CD14-positive monocyte (primary cell): ENCODE results near the gene DCTN1. TPM values are rescaled to one million over a fixed set of nuclear protein-coding genes. Genes with fewer than 3 reads are reported as not detected.

Experiments
- DNase-seq, 3 donors: peaks; one replicate each; pipeline ENCODE4 v3.0.0-alpha.2; 2011 to 2022
- H2AFZ ChIP-seq: 2 replicates; pipeline ENCODE4 v1.6.0; 2012; ENCODE audit warnings: mild to moderate bottlenecking, low read depth, low read length, inconsistent platforms; ENCODE audit not compliant: insufficient read depth, poor library complexity, severe bottlenecking
- H3K27ac ChIP-seq, 2 donors: 1 replicate in 1 of 2; 2 replicates in 1 of 2; pipeline ENCODE4 v1.5.1; 2012 to 2013; ENCODE audit warnings: low read length in 2 of 2, control low read depth in 1 of 2, inconsistent platforms in 1 of 2, low read depth in 1 of 2, mild to moderate bottlenecking in 1 of 2
- H3K27me3 ChIP-seq, 2 donors: one replicate each; pipeline versions ENCODE4 v1.6.0 to v1.6.1; 2011 to 2013; ENCODE audit warnings: low read length in 2 of 2; ENCODE audit not compliant: control insufficient read depth in 2 of 2, insufficient read depth in 2 of 2
- H3K36me3 ChIP-seq, 2 donors: replicated peaks in 1 of 2; 1 replicate in 1 of 2; 2 replicates in 1 of 2; pipeline versions ENCODE4 v1.5.1 to v1.6.1; 2012 to 2013; ENCODE audit warnings: low read length in 2 of 2, control low read depth in 1 of 2, inconsistent platforms in 1 of 2, mild to moderate bottlenecking in 1 of 2; ENCODE audit not compliant: insufficient read depth in 2 of 2, control insufficient read depth in 1 of 2
- H3K4me1 ChIP-seq, 2 donors: 1 replicate in 1 of 2; 2 replicates in 1 of 2; pipeline versions ENCODE4 v1.5.1 to v1.6.1; 2012 to 2013; ENCODE audit warnings: low read length in 2 of 2, control low read depth in 1 of 2, inconsistent platforms in 1 of 2, mild to moderate bottlenecking in 1 of 2, moderate library complexity in 1 of 2; ENCODE audit not compliant: insufficient read depth in 2 of 2, control insufficient read depth in 1 of 2
- H3K4me2 ChIP-seq: replicated peaks from 2 replicates; pipeline ENCODE3; 2012; ENCODE audit warnings: low read length, moderate library complexity, mild to moderate bottlenecking; ENCODE audit not compliant: poor library complexity, severe bottlenecking; ENCODE audit errors: extremely low read depth
- H3K4me3 ChIP-seq, 3 experiments: fragments of 200-600 bp in 1 of 3; sonication (generic) in 1 of 3; replicated peaks in 1 of 3; 1 replicate in 2 of 3; 2 replicates in 1 of 3; pipeline ENCODE4 v1.5.1; 2011 to 2013; ENCODE audit warnings: low read length in 3 of 3, mild to moderate bottlenecking in 3 of 3, control low read depth in 2 of 3, low read depth in 2 of 3, inconsistent platforms in 1 of 3, moderate library complexity in 1 of 3
- H3K79me2 ChIP-seq: 2 replicates; pipeline ENCODE4 v1.6.0; 2012; ENCODE audit warnings: mild to moderate bottlenecking, control low read depth, inconsistent platforms, low read length, moderate library complexity; ENCODE audit not compliant: insufficient read depth
- H3K9ac ChIP-seq: 2 replicates; pipeline ENCODE4 v1.6.0; 2017; ENCODE audit warnings: low read length, mild to moderate bottlenecking; ENCODE audit not compliant: insufficient read depth, poor library complexity, severe bottlenecking
- H3K9me3 ChIP-seq, 2 donors: replicated peaks in 1 of 2; 1 replicate in 1 of 2; 2 replicates in 1 of 2; pipeline versions ENCODE4 v1.5.1 to v1.6.1; 2012 to 2013; ENCODE audit warnings: low read length in 2 of 2, control low read depth in 1 of 2; ENCODE audit not compliant: control insufficient read depth in 1 of 2, insufficient read depth in 1 of 2
- H4K20me1 ChIP-seq: 2 replicates; pipeline ENCODE4 v1.6.0; 2012; ENCODE audit warnings: mild to moderate bottlenecking, low read length, control low read depth, moderate library complexity; ENCODE audit not compliant: insufficient read depth
- H3K27ac Mint-ChIP-seq, 7 donors: one replicate each; pipeline ENCODE4 v1.8.0; 2020; ENCODE audit warnings: mild to moderate bottlenecking in 7 of 7, mixed read lengths in 7 of 7, moderate library complexity in 6 of 7, inconsistent platforms in 2 of 7
- H3K27me3 Mint-ChIP-seq, 3 donors: one replicate each; pipeline ENCODE4 v1.8.0; 2021 to 2022; ENCODE audit warnings: low read depth in 3 of 3, mild to moderate bottlenecking in 3 of 3, mixed read lengths in 3 of 3, moderate library complexity in 3 of 3, inconsistent platforms in 1 of 3
- H3K36me3 Mint-ChIP-seq, 2 donors: one replicate each; pipeline ENCODE4 v1.8.0; 2020; ENCODE audit warnings: mixed read lengths in 2 of 2, inconsistent platforms in 1 of 2, mild to moderate bottlenecking in 1 of 2
- H3K4me1 Mint-ChIP-seq: one replicate; pipeline ENCODE4 v1.8.0; 2020; ENCODE audit warnings: mild to moderate bottlenecking, mixed read lengths
- H3K4me3 Mint-ChIP-seq, 2 donors: one replicate each; pipeline ENCODE4 v1.8.0; 2020; ENCODE audit warnings: mild to moderate bottlenecking in 2 of 2, mixed read lengths in 2 of 2, moderate library complexity in 1 of 2
- H3K9me3 Mint-ChIP-seq, 7 donors: one replicate each; pipeline ENCODE4 v1.8.0; 2020 to 2022; ENCODE audit warnings: mixed read lengths in 7 of 7, mild to moderate bottlenecking in 6 of 7, moderate library complexity in 6 of 7, inconsistent platforms in 2 of 7
- WGBS: methylation state at CpG from one replicate; pipeline ENCODE4 v1.1.5; 2013; ENCODE audit warnings: missing lambda C conversion rate; ENCODE audit not compliant: insufficient coverage; 5-methylcytosine and 5-hydroxymethylcytosine counted together
- intact Hi-C, 2 donors: fragments of 100-400 bp; cut with micrococcal nuclease; formaldehyde crosslinking; loops; one replicate each; pipeline versions ENCODE4 v1.15.0 to v1.15.1; 2023
- polyA plus RNA-seq, 3 donors: library from polyadenylated mRNA; depleted of rRNA in 1 of 3; unstranded in 2 of 3; stranded (reverse) in 1 of 3; fragments of 300-500 nt in 2 of 3; fragments of >200 nt in 1 of 3; fragmentation: Illumina TruSeq in 2 of 3; gene quantifications; 1 replicate in 2 of 3; 2 replicates in 1 of 3; pipeline ENCODE4 v1.2.3, GENCODE V29; 2012 to 2021
- TF ChIP-seq, protein P1 (sequence below): fragments of 200-600 bp; IDR thresholded peaks from one replicate; pipeline ENCODE4 v1.8.0; 2022; ENCODE audit warnings: antibody characterized with exemption, mild to moderate bottlenecking

DCTN1 gene
- polyA plus RNA-seq, 3 donors = 27.7 to 45.5 (median 45.5) TPM

DNA sequence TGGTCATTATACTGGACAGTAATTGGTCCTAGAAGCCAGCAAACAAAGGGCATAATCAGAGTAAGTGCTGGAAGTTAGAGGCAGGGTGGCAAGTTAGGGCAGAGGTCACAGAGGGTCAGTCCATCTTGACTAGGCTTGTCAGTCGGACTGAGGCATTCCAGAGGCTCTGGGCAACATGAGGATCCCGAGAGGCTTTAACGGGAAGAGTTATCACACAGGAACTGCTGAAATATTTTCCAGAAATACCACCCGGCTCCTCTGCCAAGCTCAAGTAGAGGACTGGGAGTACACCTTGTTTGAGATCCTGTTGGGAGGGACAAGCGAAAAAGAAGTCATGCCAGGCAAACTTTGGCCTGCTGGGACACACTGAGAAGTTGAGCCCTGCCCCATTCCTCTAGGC, 27.6 kb upstream of the DCTN1 start:
- Histone ChIP-seq H3K4me1 (no peaks in the 10 kb centered on the region), H3K4me2 (no peak overlapping the region), H2AFZ (no peak overlapping the region), H3K27ac (no peak overlapping the region), H3K27me3 (no peaks in the 10 kb centered on the region), H3K36me3 (no peaks in the 10 kb centered on the region), H4K20me1 (no peaks in the 10 kb centered on the region), H3K9ac (no peak overlapping the region), H3K79me2 (no peaks in the 10 kb centered on the region), H3K9me3 (no peaks in the 10 kb centered on the region), H3K4me3 (no peak overlapping the region)
- 95% methylated on average over 4 of the region's 5 CpGs for WGBS
- TF ChIP-seq, protein P1, sequence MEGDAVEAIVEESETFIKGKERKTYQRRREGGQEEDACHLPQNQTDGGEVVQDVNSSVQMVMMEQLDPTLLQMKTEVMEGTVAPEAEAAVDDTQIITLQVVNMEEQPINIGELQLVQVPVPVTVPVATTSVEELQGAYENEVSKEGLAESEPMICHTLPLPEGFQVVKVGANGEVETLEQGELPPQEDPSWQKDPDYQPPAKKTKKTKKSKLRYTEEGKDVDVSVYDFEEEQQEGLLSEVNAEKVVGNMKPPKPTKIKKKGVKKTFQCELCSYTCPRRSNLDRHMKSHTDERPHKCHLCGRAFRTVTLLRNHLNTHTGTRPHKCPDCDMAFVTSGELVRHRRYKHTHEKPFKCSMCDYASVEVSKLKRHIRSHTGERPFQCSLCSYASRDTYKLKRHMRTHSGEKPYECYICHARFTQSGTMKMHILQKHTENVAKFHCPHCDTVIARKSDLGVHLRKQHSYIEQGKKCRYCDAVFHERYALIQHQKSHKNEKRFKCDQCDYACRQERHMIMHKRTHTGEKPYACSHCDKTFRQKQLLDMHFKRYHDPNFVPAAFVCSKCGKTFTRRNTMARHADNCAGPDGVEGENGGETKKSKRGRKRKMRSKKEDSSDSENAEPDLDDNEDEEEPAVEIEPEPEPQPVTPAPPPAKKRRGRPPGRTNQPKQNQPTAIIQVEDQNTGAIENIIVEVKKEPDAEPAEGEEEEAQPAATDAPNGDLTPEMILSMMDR = no peak
- H3K27ac Mint-ChIP-seq = no peak overlapping the region
- no peaks in the 10 kb centered on the region for H3K4me1 Mint-ChIP-seq
- no peak for DNase-seq
- no peak overlapping the region for H3K4me3 Mint-ChIP-seq
- intact Hi-C loops = no loop called here
- H3K9me3 Mint-ChIP-seq = peaks cover 0 to 9% (median 0%) of the 10 kb centered on the region in 7 donors
- peaks cover 3 to 21% (median 5%) of the 10 kb centered on the region in 3 donors for H3K27me3 Mint-ChIP-seq
- H3K36me3 Mint-ChIP-seq = no peaks in the 10 kb centered on the region

DNA sequence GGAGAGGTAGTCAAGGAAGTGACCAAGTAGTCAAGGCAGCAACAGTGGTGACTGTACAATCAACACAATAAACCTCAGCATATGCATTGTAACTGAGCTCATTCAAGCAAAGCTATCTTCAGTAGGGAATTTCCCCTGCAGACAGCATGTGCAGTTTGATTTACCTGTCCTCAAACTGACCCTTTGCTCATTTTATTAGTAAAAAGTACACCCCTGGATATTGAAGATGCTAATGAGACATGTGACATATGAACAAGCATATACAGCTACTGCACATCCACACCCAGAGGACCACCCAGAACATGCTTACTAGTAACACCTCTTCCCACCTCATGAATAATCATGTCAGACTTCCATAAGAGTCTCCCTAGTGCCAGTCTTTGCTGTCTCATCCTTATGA, 25.9 kb upstream of the DCTN1 start:
- no peak for DNase-seq
- Mint-ChIP-seq H3K9me3 (peaks cover 0 to 10% (median 0%) of the 10 kb centered on the region in 7 donors), H3K4me1 (no peaks in the 10 kb centered on the region), H3K4me3 (no peak overlapping the region), H3K36me3 (no peaks in the 10 kb centered on the region), H3K27me3 (peaks cover 5 to 22% (median 6%) of the 10 kb centered on the region in 3 donors), H3K27ac (no peak overlapping the region)
- no peaks in the 10 kb centered on the region for H3K4me1 ChIP-seq
- H3K9me3 ChIP-seq = no peaks in the 10 kb centered on the region
- no peak overlapping the region for H3K9ac ChIP-seq
- no peaks in the 10 kb centered on the region for H3K36me3 ChIP-seq
- no peaks in the 10 kb centered on the region for H4K20me1 ChIP-seq
- no peak overlapping the region for H3K27ac ChIP-seq
- intact Hi-C loops = no loop called here
- H3K27me3 ChIP-seq = no peaks in the 10 kb centered on the region
- no peak overlapping the region for H3K4me3 ChIP-seq
- H2AFZ ChIP-seq = no peak overlapping the region
- no peaks in the 10 kb centered on the region for H3K79me2 ChIP-seq
- TF ChIP-seq, protein P1 = no peak
- H3K4me2 ChIP-seq = no peak overlapping the region
